MM.1S (cell line): Measurements from ENCODE around the gene AP1S2.

ENCODE experiments used
- CTCF ChIP-seq: fragments of 300-600 bp; sonication (generic); IDR thresholded peaks from 2 replicates; pipeline ENCODE4 v1.5.1; 2016; ENCODE audit warnings: antibody characterized with exemption, low read length, mixed read lengths
- EZH2 ChIP-seq: fragments of 300-600 bp; sonication (generic); optimal IDR thresholded peaks from 2 replicates; pipeline ENCODE3; 2017; ENCODE audit warnings: low read depth, mild to moderate bottlenecking, antibody characterized with exemption, low read length, mixed read lengths
- EZH2phosphoT487 ChIP-seq: fragments of 300-600 bp; sonication (generic); IDR thresholded peaks from 2 replicates; pipeline ENCODE4 v1.6.1; 2018; ENCODE audit warnings: antibody characterized with exemption, low read length

GRCh38 chrX:15856222-15856587 lies 1.6 kb upstream of the AP1S2 start:
- TF ChIP-seq CTCF (no peak), EZH2phosphoT487 (no peak), EZH2 (no peak)
